CD4-positive, alpha-beta memory T cell (primary cell): ENCODE data around the gene STX7. TPM values are rescaled to one million over a fixed set of nuclear protein-coding genes. Genes with fewer than 3 reads are reported as not detected.
A peak's percentile ranks its signal among the peaks of the same experiment; 100 is the strongest.
"Not testable (repeated sequence)": the region's sequence is repeated elsewhere in the genome, so short reads cannot be mapped to it uniquely, and the experiment has no call there.

Source experiments
- CTCF ChIA-PET: fragments of 350-600 bp; sonication (Branson Sonifier 250); formaldehyde crosslinking; loops from one replicate; lab custom pipeline; 2021; ENCODE audit warnings: inconsistent platforms; ENCODE audit not compliant: partially characterized antibody; lab: Charles Lee
- POLR2A ChIA-PET: fragments of 350-600 bp; sonication (Branson Sonifier 250); formaldehyde crosslinking; loops from one replicate; lab custom pipeline; 2021; ENCODE audit not compliant: partially characterized antibody; lab: Charles Lee
- DNase-seq, 5 donors: peaks; one replicate each; pipeline versions ENCODE4 v3.0.0 to v3.0.0-alpha.2; 2020 to 2022; ENCODE audit warnings: mixed read lengths in 1 of 5
- H3K27ac ChIP-seq: one replicate; pipeline ENCODE4 v1.7.0; 2013; ENCODE audit warnings: low read depth, low read length
- H3K27me3 ChIP-seq: 2 replicates; pipeline ENCODE4 v1.7.0; 2013; ENCODE audit warnings: mild to moderate bottlenecking, low read length, moderate library complexity; ENCODE audit not compliant: insufficient read depth
- H3K36me3 ChIP-seq: 2 replicates; pipeline ENCODE4 v1.7.0; 2013; ENCODE audit warnings: mild to moderate bottlenecking, low read length, moderate library complexity; ENCODE audit not compliant: insufficient read depth
- H3K4me1 ChIP-seq: 2 replicates; pipeline ENCODE4 v1.7.0; 2013; ENCODE audit warnings: mild to moderate bottlenecking, low read length, moderate library complexity; ENCODE audit not compliant: insufficient read depth
- H3K4me3 ChIP-seq, 2 donors: one replicate each; pipeline ENCODE4 v1.7.0; 2013; ENCODE audit warnings: low read length in 2 of 2, mild to moderate bottlenecking in 1 of 2
- H3K9me3 ChIP-seq, 2 donors: one replicate each; pipeline ENCODE4 v1.7.0; 2013; ENCODE audit warnings: low read length in 2 of 2, control low read depth in 1 of 2; ENCODE audit not compliant: control insufficient read depth in 1 of 2
- H3K27ac Mint-ChIP-seq, 7 donors: one replicate each; pipeline ENCODE4 v1.8.0; 2020 to 2021; ENCODE audit warnings: mixed read lengths in 7 of 7, mild to moderate bottlenecking in 6 of 7, inconsistent platforms in 3 of 7, moderate library complexity in 3 of 7
- H3K27me3 Mint-ChIP-seq, 2 donors: one replicate each; pipeline ENCODE4 v1.8.0; 2020 to 2021; ENCODE audit warnings: mixed read lengths in 2 of 2
- H3K36me3 Mint-ChIP-seq, 2 donors: one replicate each; pipeline ENCODE4 v1.8.0; 2020 to 2021; ENCODE audit warnings: mixed read lengths in 2 of 2, inconsistent platforms in 1 of 2, mild to moderate bottlenecking in 1 of 2
- H3K4me1 Mint-ChIP-seq, 4 donors: one replicate each; pipeline ENCODE4 v1.8.0; 2020 to 2021; ENCODE audit warnings: mixed read lengths in 4 of 4, mild to moderate bottlenecking in 1 of 4
- H3K4me3 Mint-ChIP-seq, 8 donors: one replicate each; pipeline ENCODE4 v1.8.0; 2020 to 2021; ENCODE audit warnings: mixed read lengths in 8 of 8, mild to moderate bottlenecking in 7 of 8, moderate library complexity in 6 of 8, inconsistent platforms in 3 of 8
- H3K9me3 Mint-ChIP-seq, 8 donors: one replicate each; pipeline ENCODE4 v1.8.0; 2020 to 2021; ENCODE audit warnings: mixed read lengths in 8 of 8, mild to moderate bottlenecking in 5 of 8, inconsistent platforms in 3 of 8, moderate library complexity in 1 of 8
- intact Hi-C: fragments of 100-400 bp; cut with micrococcal nuclease; formaldehyde crosslinking; loops from one replicate; pipeline ENCODE4 v1.15.1; 2023
- polyA plus RNA-seq, 2 donors: library from polyadenylated mRNA; unstranded; fragments of 300-500 nt; fragmentation: Illumina TruSeq; gene quantifications; one replicate each; pipeline ENCODE4 v1.2.3, GENCODE V29; 2021
- total RNA-seq, 2 experiments: library from RNA; stranded (reverse); gene quantifications; one replicate each; pipeline ENCODE4 v1.2.3, GENCODE V29; 2021

Gene STX7
- total and polyA plus RNA-seq, 4 experiments from 2014 or later = 8.2 to 22.7 (median 18.8) TPM

DNA sequence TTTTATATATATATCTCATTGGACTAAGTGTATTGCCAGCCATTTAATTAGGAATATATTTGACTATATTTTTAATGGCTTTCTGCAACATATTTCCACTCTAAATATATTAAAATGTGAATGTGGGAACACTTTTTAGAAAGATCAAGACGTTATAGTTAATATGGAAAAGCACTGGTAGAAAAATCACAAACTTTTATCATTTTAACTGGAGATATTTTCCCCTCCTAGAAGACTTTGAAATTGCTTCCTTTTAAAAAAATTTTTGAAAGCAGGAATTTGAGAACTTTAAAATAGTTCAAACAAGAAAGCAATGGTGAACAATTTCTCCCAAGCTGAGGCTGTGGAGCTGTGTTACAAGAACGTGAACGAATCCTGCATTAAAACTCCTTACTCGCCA, 25.1 kb upstream of the STX7 start, which contains the start of gene TAAR9:
TSS of gene TAAR9 (plus strand) at position 301 of the 400 bp plus-strand sequence. CDS start at position 314, 13 bp downstream.
- Histone ChIP-seq H3K27me3 (peaks cover 3% of the 10 kb centered on the region), H3K4me1 (no peaks in the 10 kb centered on the region), H3K27ac (no peak within 1 kb of the TSS), H3K36me3 (no peaks in the 10 kb centered on the region), H3K4me3 (no peak within 1 kb of the TSS), H3K9me3 (no peaks in the 10 kb centered on the region)
- H3K27ac Mint-ChIP-seq = no peak within 1 kb of the TSS
- ChIA-PET POLR2A (no interaction called here), CTCF (interaction anchor here (1.4 kb wide), 1 partner anchor 7 kb away, joined by 3 read pairs; no protein-coding TSS in a partner anchor)
- H3K4me1 Mint-ChIP-seq = no peaks in the 10 kb centered on the region
- no peak for DNase-seq
- H3K27me3 Mint-ChIP-seq = peaks cover 20 to 27% of the 10 kb centered on the region in 2 donors
- intact Hi-C loops = no loop called here
- peaks cover 0 to 6% (median 2%) of the 10 kb centered on the region in 8 donors for H3K9me3 Mint-ChIP-seq
- no peaks in the 10 kb centered on the region for H3K36me3 Mint-ChIP-seq
- H3K4me3 Mint-ChIP-seq = no peak within 1 kb of the TSS

DNA sequence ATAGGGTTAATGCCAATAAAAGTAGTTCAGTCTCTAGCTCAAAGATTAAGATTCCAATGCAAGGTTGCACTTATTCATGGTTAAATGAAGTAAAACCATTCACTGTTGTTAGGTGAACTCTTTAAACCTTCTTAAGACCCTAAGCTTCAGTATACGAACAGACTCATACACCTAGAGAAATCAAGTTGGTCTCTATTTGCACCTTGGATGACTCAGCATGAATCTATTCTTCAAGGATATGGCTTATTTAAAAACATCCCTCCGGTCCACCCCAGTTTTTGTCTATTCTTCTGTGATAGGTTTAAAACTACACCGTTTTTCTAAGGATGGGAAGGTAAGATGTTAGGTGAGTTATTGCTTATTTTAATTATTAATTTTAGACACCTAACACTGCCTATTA, 24.2 kb upstream of the STX7 start:
- H3K36me3 ChIP-seq = no peaks in the 10 kb centered on the region
- no peaks in the 10 kb centered on the region for H3K36me3 Mint-ChIP-seq
- CTCF ChIA-PET = interaction anchor here (0.8 kb wide), 2 partner anchors 9 to 501 kb away, joined by 3 to 4 read pairs; no protein-coding TSS in a partner anchor

GRCh38 chr6:132534546-132534945, 21.6 kb upstream of the STX7 start:
- H3K36me3 Mint-ChIP-seq, H3K36me3 ChIP-seq, H3K27me3 ChIP-seq, H3K27ac ChIP-seq, H3K9me3 Mint-ChIP-seq, H3K27ac Mint-ChIP-seq, H3K9me3 ChIP-seq, POLR2A ChIA-PET, H3K4me3 Mint-ChIP-seq, DNase-seq, H3K4me1 ChIP-seq, H3K4me3 ChIP-seq, CTCF ChIA-PET, H3K4me1 Mint-ChIP-seq: not testable (repeated sequence)
- H3K27me3 Mint-ChIP-seq = peaks cover 16 to 22% of the 10 kb centered on the region in 2 donors
- intact Hi-C loops = loop anchor here (5.0 kb wide), 1 partner anchor 278 kb away; the partner anchor contains the start of gene RPS12

More for the DNA sequence above, 24.2 kb upstream of the STX7 start:
- no peak overlapping the region for H3K4me3 ChIP-seq
- peaks cover 20 to 27% of the 10 kb centered on the region in 2 donors for H3K27me3 Mint-ChIP-seq
- peaks cover 0 to 6% (median 2%) of the 10 kb centered on the region in 8 donors for H3K9me3 Mint-ChIP-seq
- H3K27me3 ChIP-seq = peaks cover 3% of the 10 kb centered on the region
- H3K4me1 Mint-ChIP-seq = no peaks in the 10 kb centered on the region
- DNase-seq = no peak
- no peaks in the 10 kb centered on the region for H3K9me3 ChIP-seq
- intact Hi-C loops = no loop called here
- H3K4me1 ChIP-seq = no peaks in the 10 kb centered on the region
- H3K4me3 Mint-ChIP-seq = no peak overlapping the region
- POLR2A ChIA-PET = no interaction called here
- no peak overlapping the region for H3K27ac ChIP-seq
- no peak overlapping the region for H3K27ac Mint-ChIP-seq

- Histone ChIP-seq H3K27me3 (peaks cover 6% of the 10 kb centered on the region), H3K27ac (no peak overlapping the region), H3K4me1 (no peaks in the 10 kb centered on the region), H3K4me3 (no peak overlapping the region), H3K9me3 (no peaks in the 10 kb centered on the region), H3K36me3 (no peaks in the 10 kb centered on the region)
- Mint-ChIP-seq H3K27ac (no peak overlapping the region), H3K9me3 (peaks cover 0 to 6% (median 2%) of the 10 kb centered on the region in 8 donors), H3K4me3 (peak overlapping the region in 3 of 8 donors; percentile 18 to 57 (median 42)), H3K36me3 (no peaks in the 10 kb centered on the region), H3K4me1 (peaks cover 0 to 2% (median 0%) of the 10 kb centered on the region in 4 donors), H3K27me3 (peaks cover 14 to 20% of the 10 kb centered on the region in 2 donors)
- ChIA-PET CTCF (interaction anchor here (0.6 to 4.0 kb wide), 14 partner anchors 8 to 1391 kb away, joined by 3 to 16 read pairs (median 4); partner anchors contain the start of gene SLC18B1), POLR2A (no interaction called here)
- peak; percentile 54 to 66 (median 59) for DNase-seq
- intact Hi-C loops = loop anchor here (1.0 to 5.0 kb wide), 7 partner anchors 139 to 1567 kb away; partner anchors contain the start of gene RPS12
Measured at GRCh38 chr6:132530293-132530974, 17.5 kb upstream of the STX7 start.

- Histone ChIP-seq H3K4me3 (no peak overlapping the region), H3K9me3 (no peaks in the 10 kb centered on the region), H3K4me1 (no peaks in the 10 kb centered on the region), H3K27ac (no peak overlapping the region), H3K36me3 (no peaks in the 10 kb centered on the region), H3K27me3 (peaks cover 6% of the 10 kb centered on the region)
- ChIA-PET CTCF (interaction anchor here (1.1 to 4.0 kb wide), 6 partner anchors 11 to 435 kb away, joined by 3 to 19 read pairs (median 4); partner anchors contain the start of gene STX7), POLR2A (interaction anchor here (0.7 kb wide), 1 partner anchor 15 kb away, joined by 3 read pairs; the partner anchor contains the start of gene STX7)
- Mint-ChIP-seq H3K27me3 (peaks cover 21 to 31% of the 10 kb centered on the region in 2 donors), H3K4me3 (no peak overlapping the region), H3K27ac (no peak overlapping the region), H3K9me3 (no peaks in the 10 kb centered on the region), H3K36me3 (no peaks in the 10 kb centered on the region), H3K4me1 (peaks cover 0 to 2% (median 0%) of the 10 kb centered on the region in 4 donors)
- intact Hi-C loops = no loop called here
- DNase-seq = no peak
Measured at GRCh38 chr6:132527791-132528190, 14.9 kb upstream of the STX7 start.

GRCh38 chr6:132526461-132526860, 13.5 kb upstream of the STX7 start:
- POLR2A ChIA-PET = no interaction called here
- H3K9me3 Mint-ChIP-seq = no peaks in the 10 kb centered on the region
- intact Hi-C loops = no loop called here
- H3K9me3 ChIP-seq = no peaks in the 10 kb centered on the region
- no peaks in the 10 kb centered on the region for H3K4me1 ChIP-seq
- H3K36me3 ChIP-seq = no peaks in the 10 kb centered on the region
- H3K27ac ChIP-seq = no peak overlapping the region
- CTCF ChIA-PET = interaction anchor here (1.0 to 4.0 kb wide), 7 partner anchors 10 to 1571 kb away, joined by 3 to 19 read pairs (median 3); partner anchors contain the start of gene STX7
- peaks cover 6% of the 10 kb centered on the region for H3K27me3 ChIP-seq
- peaks cover 0 to 2% (median 0%) of the 10 kb centered on the region in 4 donors for H3K4me1 Mint-ChIP-seq
- H3K4me3 ChIP-seq = no peak overlapping the region
- no peak overlapping the region for H3K4me3 Mint-ChIP-seq
- DNase-seq = no peak
- H3K27me3 Mint-ChIP-seq = peaks cover 21 to 33% of the 10 kb centered on the region in 2 donors
- no peak overlapping the region for H3K27ac Mint-ChIP-seq
- no peaks in the 10 kb centered on the region for H3K36me3 Mint-ChIP-seq

GRCh38 chr6:132525866-132526265, 12.9 kb upstream of the STX7 start:
- H3K9me3 ChIP-seq = no peaks in the 10 kb centered on the region
- H3K27ac ChIP-seq = no peak overlapping the region
- H3K4me1 Mint-ChIP-seq = peaks cover 0 to 2% (median 0%) of the 10 kb centered on the region in 4 donors
- no peak overlapping the region for H3K27ac Mint-ChIP-seq
- CTCF ChIA-PET = interaction anchor here (1.1 to 4.0 kb wide), 3 partner anchors 9 to 1571 kb away, joined by 3 to 19 read pairs (median 3); no protein-coding TSS in a partner anchor
- H3K4me3 ChIP-seq = no peak overlapping the region
- H3K4me1 ChIP-seq = no peaks in the 10 kb centered on the region
- no peaks in the 10 kb centered on the region for H3K9me3 Mint-ChIP-seq
- no peaks in the 10 kb centered on the region for H3K36me3 ChIP-seq
- intact Hi-C loops = no loop called here
- H3K27me3 ChIP-seq = peaks cover 6% of the 10 kb centered on the region
- no peak for DNase-seq
- no peaks in the 10 kb centered on the region for H3K36me3 Mint-ChIP-seq
- peaks cover 23 to 33% of the 10 kb centered on the region in 2 donors for H3K27me3 Mint-ChIP-seq
- POLR2A ChIA-PET = no interaction called here
- no peak overlapping the region for H3K4me3 Mint-ChIP-seq
